ENCODE data around the gene CNOT1.

CNOT1 gene

GRCh38 chr16:58541711-58542110, 87.9 kb downstream of the CNOT1 start:
- no peak for TF ChIP-seq CTCF (IDR thresholded peaks at IDR 0.05; ENCODE audit: insufficient read depth, low read depth, low read length, missing control alignments)
- DNase-seq (ENCODE audit: low read depth), result no peak

GRCh38 chr16:58537124-58537906, 92.3 kb downstream of the CNOT1 start:
- DNase-seq (ENCODE audit: low read depth), result no peak
- no peak overlapping the region for H3K4me3 ChIP-seq (ENCODE audit: low read depth, low read length)

More at GRCh38 chr16:58541711-58542110, 87.9 kb downstream of the CNOT1 start:
- H3K4me3 ChIP-seq (ENCODE audit: low read depth, low read length), result no peak overlapping the region

GRCh38 chr16:58536278-58536677, 93.3 kb downstream of the CNOT1 start:
- H3K4me3 ChIP-seq (ENCODE audit: low read depth, low read length), result no peak overlapping the region
- TF ChIP-seq CTCF (IDR thresholded peaks at IDR 0.05; ENCODE audit: insufficient read depth, low read depth, low read length, missing control alignments), result no peak
- DNase-seq (ENCODE audit: low read depth), result no peak

More at GRCh38 chr16:58537124-58537906, 92.3 kb downstream of the CNOT1 start:
- no peak for TF ChIP-seq CTCF (IDR thresholded peaks at IDR 0.05; ENCODE audit: insufficient read depth, low read depth, low read length, missing control alignments)

- no peak for DNase-seq (ENCODE audit: low read depth)
- no peak for TF ChIP-seq CTCF (IDR thresholded peaks at IDR 0.05; ENCODE audit: insufficient read depth, low read depth, low read length, missing control alignments)
Measured at GRCh38 chr16:58535100-58535499, 94.5 kb downstream of the CNOT1 start.

GRCh38 chr16:58533751-58534470, 95.7 kb downstream of the CNOT1 start:
- no peak for DNase-seq (ENCODE audit: low read depth)

More at GRCh38 chr16:58535100-58535499, 94.5 kb downstream of the CNOT1 start:
- H3K4me3 ChIP-seq (ENCODE audit: low read depth, low read length), result no peak overlapping the region

GRCh38 chr16:58532414-58532813, 97.2 kb downstream of the CNOT1 start:
- no peak overlapping the region for H3K4me3 ChIP-seq (ENCODE audit: low read depth, low read length)
- TF ChIP-seq CTCF (IDR thresholded peaks at IDR 0.05; ENCODE audit: insufficient read depth, low read depth, low read length, missing control alignments), result no peak
- no peak for DNase-seq (ENCODE audit: low read depth)

More at GRCh38 chr16:58533751-58534470, 95.7 kb downstream of the CNOT1 start:
- no peak for TF ChIP-seq CTCF (IDR thresholded peaks at IDR 0.05; ENCODE audit: insufficient read depth, low read depth, low read length, missing control alignments)
- no peak overlapping the region for H3K4me3 ChIP-seq (ENCODE audit: low read depth, low read length)

Data from GM12865 (cell line).